ENCODE results near the gene PDIA5.

PDIA5 gene

GRCh38 chr3:123122057-123122456 is 55.2 kb downstream of the PDIA5 start:
- DNase-seq = no peak

- no peak for DNase-seq
Observed at GRCh38 chr3:123122525-123123315, 55.9 kb downstream of the PDIA5 start.

- DNase-seq = no peak
Observed at GRCh38 chr3:123123716-123124616, 57.1 kb downstream of the PDIA5 start.

- no peak for DNase-seq
Observed at GRCh38 chr3:123124971-123125370, 58.1 kb downstream of the PDIA5 start.

GRCh38 chr3:123126031-123126430 is 59.2 kb downstream of the PDIA5 start:
- no peak for DNase-seq

- no peak for DNase-seq
Observed at GRCh38 chr3:123126653-123127052, 59.8 kb downstream of the PDIA5 start.

- no peak for DNase-seq
Observed at GRCh38 chr3:123129092-123129491, 62.3 kb downstream of the PDIA5 start.

- no peak for DNase-seq
Observed at GRCh38 chr3:123129532-123129931, 62.7 kb downstream of the PDIA5 start.

- no peak for DNase-seq
Observed at GRCh38 chr3:123130079-123130750, 63.4 kb downstream of the PDIA5 start.

GRCh38 chr3:123134671-123135070 is 67.8 kb downstream of the PDIA5 start:
- DNase-seq = no peak

- no peak for DNase-seq
Observed at GRCh38 chr3:123137001-123137400, 70.2 kb downstream of the PDIA5 start.

GRCh38 chr3:123138839-123139444 is 72.1 kb downstream of the PDIA5 start:
- no peak for DNase-seq

- no peak for DNase-seq
Observed at GRCh38 chr3:123139522-123139921, 72.7 kb downstream of the PDIA5 start.

- no peak for DNase-seq
Observed at GRCh38 chr3:123140550-123140949, 73.7 kb downstream of the PDIA5 start.

GRCh38 chr3:123141276-123141675 is 74.5 kb downstream of the PDIA5 start:
- no peak for DNase-seq

GRCh38 chr3:123143669-123144411 is 77.0 kb downstream of the PDIA5 start:
- DNase-seq = no peak

GRCh38 chr3:123147754-123148535 is 81.1 kb downstream of the PDIA5 start:
- DNase-seq = no peak

GRCh38 chr3:123148772-123149171 is 81.9 kb downstream of the PDIA5 start:
- no peak for DNase-seq

- DNase-seq = no peak
Observed at GRCh38 chr3:123149525-123149924, 82.7 kb downstream of the PDIA5 start.

GRCh38 chr3:123150449-123151215 is 83.8 kb downstream of the PDIA5 start:
- DNase-seq = no peak

Measured in activated CD4-positive, CD25-positive, alpha-beta regulatory T cell (primary cell).